Measurements from ENCODE around the gene METTL8.

- no peak for TF ChIP-seq CTCF (IDR thresholded peaks at IDR 0.05)
- TF ChIP-seq POLR2A (IDR thresholded peaks at IDR 0.05), result no peak
These were observed 50.7 kb downstream of the METTL8 start for GRCh38 chr2:171383134-171383533.
